Prostate gland (tissue), 2 donors: Measurements from ENCODE around the gene ANGPTL8.

Source experiments
- POLR2A ChIP-seq: fragments of 450-650 bp; IDR thresholded peaks from one replicate; pipeline ENCODE4 v1.6.1; 2016; ENCODE audit warnings: antibody characterized with exemption, mild to moderate bottlenecking
- POLR2AphosphoS5 ChIP-seq: sonication (generic); formaldehyde crosslinking; IDR thresholded peaks from one replicate; pipeline ENCODE4 v1.6.1; 2017; ENCODE audit warnings: antibody characterized with exemption
- TF ChIP-seq, protein P1 (sequence below), 4 experiments: fragments of 200-600 bp in 2 of 4; fragments of 450-650 bp in 2 of 4; sonication (generic) in 2 of 4; IDR thresholded peaks; 1 replicate in 3 of 4; 2 replicates in 1 of 4; pipeline ENCODE4 v1.5.1; 2016 to 2019; ENCODE audit warnings: antibody characterized with exemption in 4 of 4, mild to moderate bottlenecking in 2 of 4, moderate library complexity in 2 of 4

DNA sequence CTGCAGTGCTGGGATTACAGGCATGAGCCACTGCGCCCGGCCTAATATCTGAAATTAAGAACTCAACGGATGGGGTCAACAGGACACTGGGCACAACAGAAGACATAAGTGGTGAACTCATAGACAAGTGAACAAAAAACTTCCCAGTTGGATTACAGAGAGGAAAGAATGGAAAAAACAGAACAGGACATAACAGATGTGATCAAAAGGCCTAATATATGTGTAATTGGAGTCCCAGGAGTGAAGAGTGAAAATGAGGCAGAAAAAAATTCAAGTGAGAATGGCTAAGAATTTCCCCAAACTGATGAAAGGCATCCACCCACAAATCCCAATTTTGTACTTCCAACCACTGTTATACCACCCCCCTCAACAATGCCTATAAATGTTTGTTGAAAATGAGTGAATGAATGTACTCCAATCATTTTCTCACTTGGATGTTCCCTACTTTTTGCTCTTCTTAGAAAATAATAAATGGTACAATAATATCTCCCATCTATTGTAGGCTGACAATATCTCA is 18.3 kb upstream of the ANGPTL8 start:
- TF ChIP-seq, protein P1, sequence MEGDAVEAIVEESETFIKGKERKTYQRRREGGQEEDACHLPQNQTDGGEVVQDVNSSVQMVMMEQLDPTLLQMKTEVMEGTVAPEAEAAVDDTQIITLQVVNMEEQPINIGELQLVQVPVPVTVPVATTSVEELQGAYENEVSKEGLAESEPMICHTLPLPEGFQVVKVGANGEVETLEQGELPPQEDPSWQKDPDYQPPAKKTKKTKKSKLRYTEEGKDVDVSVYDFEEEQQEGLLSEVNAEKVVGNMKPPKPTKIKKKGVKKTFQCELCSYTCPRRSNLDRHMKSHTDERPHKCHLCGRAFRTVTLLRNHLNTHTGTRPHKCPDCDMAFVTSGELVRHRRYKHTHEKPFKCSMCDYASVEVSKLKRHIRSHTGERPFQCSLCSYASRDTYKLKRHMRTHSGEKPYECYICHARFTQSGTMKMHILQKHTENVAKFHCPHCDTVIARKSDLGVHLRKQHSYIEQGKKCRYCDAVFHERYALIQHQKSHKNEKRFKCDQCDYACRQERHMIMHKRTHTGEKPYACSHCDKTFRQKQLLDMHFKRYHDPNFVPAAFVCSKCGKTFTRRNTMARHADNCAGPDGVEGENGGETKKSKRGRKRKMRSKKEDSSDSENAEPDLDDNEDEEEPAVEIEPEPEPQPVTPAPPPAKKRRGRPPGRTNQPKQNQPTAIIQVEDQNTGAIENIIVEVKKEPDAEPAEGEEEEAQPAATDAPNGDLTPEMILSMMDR (IDR thresholded peaks at IDR 0.05) = no peak
- TF ChIP-seq POLR2A (no peak), POLR2AphosphoS5 (no peak)
